HG03135 (cell line): ENCODE measurements around the gene TRIM71.
"Not testable (repeated sequence)": the region's sequence is repeated elsewhere in the genome, so short reads cannot be mapped to it uniquely, and the experiment has no call there.

Source experiments
- ATAC-seq: cut with Tn5 transposase; IDR thresholded peaks from one replicate; pipeline ENCODE4 v1.9.1; 2021; ENCODE audit warnings: mild to moderate bottlenecking, moderate library complexity; ENCODE audit not compliant: unreplicated experiment

The TRIM71 gene

DNA sequence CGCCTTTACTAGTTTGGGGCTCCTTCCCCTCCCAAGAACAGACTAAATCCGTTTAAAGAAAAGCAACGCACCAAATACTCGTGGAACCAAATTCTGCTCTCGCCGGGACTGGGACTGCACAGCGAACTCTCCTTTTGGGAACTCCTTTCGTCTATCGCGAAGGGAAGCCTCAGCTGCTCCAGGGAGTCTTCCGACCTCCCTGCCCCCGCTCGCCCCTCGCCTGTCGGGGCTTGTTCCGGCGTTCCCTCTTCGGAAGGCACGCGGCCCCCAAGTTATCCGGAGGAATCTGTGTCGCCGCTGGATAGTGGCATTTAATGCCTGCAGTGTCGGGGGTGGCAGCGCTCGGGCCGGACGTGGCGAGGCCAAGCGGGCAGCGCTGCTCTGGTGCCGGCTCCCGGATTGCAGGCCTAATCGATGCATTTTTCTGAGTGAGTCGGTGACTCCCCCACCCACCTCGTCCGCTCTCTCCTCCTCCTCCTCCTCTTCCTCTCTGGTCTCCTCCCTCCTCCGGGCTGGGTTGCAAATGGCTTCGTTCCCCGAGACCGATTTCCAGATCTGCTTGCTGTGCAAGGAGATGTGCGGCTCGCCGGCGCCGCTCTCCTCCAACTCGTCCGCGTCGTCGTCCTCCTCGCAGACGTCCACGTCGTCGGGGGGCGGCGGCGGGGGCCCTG is at the start of gene TRIM71:
Gene TRIM71 (plus strand): TSS at position 440 of the 671 bp plus-strand sequence. CDS start 84 bp downstream, at position 524.
- ATAC-seq, result no peak

GRCh38 chr3:32778389-32778788 is 39.4 kb upstream of the TRIM71 start:
- ATAC-seq, result no peak

DNA sequence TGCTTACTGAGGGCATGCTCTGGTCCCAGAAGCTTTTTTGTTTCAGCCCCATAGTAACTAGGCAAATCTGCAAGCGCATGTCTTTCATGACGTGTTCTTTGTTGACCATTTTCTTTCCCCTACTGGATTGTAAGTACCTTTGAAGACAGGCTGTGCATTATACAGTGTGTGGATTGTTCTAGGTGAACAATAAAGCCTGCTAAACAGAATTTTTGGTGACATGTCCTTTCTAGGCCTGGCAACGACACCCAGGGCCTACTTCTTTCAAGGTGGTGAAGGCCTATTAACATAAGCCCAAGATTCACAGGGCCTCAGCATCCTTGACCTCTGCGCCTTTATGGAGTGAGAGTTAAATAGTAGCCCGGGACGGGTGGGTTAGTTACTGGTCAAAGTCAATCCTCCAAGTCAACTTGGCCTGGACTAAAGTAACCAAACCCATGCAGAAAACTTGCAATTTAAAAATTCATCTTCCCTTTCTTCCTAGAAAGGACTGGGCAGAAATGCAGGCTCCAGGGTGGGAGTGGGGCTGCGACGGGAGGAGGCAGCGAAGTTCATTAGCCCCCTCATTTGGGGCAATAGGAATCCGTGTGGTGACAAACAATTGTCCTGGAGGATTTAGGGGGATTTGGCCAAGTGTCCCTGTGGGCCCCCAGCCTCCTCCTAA is 37.6 kb upstream of the TRIM71 start:
- no peak for ATAC-seq

- no peak for ATAC-seq
Observed at GRCh38 chr3:32780735-32781210, 37.0 kb upstream of the TRIM71 start.

GRCh38 chr3:32781211-32781968 is 36.4 kb upstream of the TRIM71 start:
- ATAC-seq, result peak; percentile 97

DNA sequence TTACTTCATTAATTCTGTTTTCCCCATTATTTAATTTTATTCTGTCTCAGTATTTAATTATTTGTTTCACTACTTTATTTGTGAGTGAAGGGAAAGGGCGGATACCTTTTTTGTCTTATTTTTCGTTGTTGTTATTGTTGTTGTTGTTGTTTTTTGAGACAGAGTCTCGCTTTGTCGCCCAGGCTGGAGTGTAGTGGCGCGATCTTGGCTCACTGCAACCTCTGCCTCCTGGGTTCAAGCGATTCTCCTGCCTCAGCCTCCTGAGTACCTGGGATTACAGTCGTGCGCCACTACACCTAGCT is 35.9 kb upstream of the TRIM71 start:
- ATAC-seq, result not testable (repeated sequence)

- no peak for ATAC-seq
Observed at GRCh38 chr3:32782407-32782806, 35.4 kb upstream of the TRIM71 start.

DNA sequence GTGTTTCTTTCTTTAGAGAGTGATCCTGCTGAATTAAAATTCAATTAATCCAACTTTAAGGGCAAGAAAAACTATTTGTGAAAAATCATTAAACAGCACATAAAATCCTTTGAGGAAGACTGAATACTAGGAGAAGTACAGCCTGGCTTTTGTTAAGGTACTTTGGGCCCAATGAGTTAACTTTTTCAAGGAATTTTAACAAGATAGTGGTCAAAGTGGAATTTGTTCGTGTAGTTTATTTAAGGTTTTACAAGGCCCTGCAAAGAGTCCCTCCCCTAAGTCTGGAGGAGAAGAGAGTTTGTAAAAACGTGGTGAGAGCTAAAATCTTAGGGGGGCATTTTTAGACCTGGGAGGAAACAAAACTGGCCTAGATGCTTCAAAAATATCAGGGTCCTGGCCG is 26.0 kb upstream of the TRIM71 start:
- ATAC-seq, result no peak

- ATAC-seq, result no peak
Observed at GRCh38 chr3:32794487-32795308, 23.1 kb upstream of the TRIM71 start.

- not testable (repeated sequence) for ATAC-seq
Observed at GRCh38 chr3:32796384-32796950, 21.3 kb upstream of the TRIM71 start.

DNA sequence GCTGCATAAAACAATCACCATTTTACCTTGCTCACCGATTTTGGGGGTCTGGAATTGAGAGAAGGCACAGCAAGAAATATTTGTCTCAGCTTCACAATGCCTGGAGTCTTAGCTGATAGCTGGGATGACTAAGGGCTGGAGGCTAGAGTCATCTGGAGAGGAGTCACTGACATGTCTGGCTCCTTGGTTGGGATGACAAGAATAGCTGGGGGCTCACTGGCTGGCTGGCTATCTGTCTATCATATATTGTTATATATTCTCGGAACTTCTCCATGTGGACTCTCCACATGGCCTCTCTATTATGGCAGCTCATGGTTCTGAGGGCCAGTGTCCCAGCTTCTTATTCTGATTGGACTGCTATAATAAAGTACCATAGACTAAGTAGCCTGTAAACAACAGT is 20.0 kb upstream of the TRIM71 start:
- ATAC-seq, result no peak

GRCh38 chr3:32801440-32801839 is 16.4 kb upstream of the TRIM71 start:
- not testable (repeated sequence) for ATAC-seq

- ATAC-seq, result peak; percentile 71
Observed at GRCh38 chr3:32813180-32813579, 4.6 kb upstream of the TRIM71 start.

DNA sequence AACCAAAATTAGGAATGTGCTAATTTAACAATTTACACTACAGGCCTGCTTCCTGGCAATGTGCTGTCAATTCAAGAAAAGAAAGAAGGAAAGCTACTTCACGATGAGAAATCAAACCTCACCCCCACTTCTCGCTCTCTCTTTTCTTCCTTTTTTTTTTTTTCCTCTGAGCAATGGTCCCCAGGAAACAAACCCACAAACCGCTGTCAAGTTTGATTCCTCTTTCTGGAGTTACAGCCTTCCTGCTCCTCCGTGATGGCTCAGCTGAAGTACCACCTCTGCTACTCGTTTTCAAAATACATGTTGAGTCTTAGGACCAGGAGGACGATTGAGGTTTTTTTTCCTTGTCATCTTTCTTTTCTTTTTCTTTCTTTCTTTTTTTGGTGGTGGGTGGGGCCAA is 3.4 kb upstream of the TRIM71 start:
- no peak for ATAC-seq

GRCh38 chr3:32815841-32816438 is 1.9 kb upstream of the TRIM71 start:
- ATAC-seq, result no peak

- ATAC-seq, result no peak
Observed at GRCh38 chr3:32816439-32817256, 1.1 kb upstream of the TRIM71 start.

DNA sequence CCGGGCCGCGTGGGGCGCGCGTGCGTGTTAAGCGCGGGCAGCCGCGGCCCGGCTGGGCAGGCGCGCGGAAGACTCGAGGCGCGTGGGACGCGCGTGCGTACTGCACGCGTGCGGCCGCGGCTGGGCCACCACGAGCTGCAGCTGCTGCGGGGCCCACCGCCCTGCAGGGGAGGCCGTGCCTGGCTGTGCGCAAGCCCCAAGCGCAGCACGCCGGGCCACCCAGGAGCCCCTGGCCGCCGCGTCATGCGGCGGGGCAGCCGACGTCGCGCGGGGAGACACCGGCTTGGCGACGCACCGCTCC is 590 bp upstream of the TRIM71 start:
- ATAC-seq, result no peak

DNA sequence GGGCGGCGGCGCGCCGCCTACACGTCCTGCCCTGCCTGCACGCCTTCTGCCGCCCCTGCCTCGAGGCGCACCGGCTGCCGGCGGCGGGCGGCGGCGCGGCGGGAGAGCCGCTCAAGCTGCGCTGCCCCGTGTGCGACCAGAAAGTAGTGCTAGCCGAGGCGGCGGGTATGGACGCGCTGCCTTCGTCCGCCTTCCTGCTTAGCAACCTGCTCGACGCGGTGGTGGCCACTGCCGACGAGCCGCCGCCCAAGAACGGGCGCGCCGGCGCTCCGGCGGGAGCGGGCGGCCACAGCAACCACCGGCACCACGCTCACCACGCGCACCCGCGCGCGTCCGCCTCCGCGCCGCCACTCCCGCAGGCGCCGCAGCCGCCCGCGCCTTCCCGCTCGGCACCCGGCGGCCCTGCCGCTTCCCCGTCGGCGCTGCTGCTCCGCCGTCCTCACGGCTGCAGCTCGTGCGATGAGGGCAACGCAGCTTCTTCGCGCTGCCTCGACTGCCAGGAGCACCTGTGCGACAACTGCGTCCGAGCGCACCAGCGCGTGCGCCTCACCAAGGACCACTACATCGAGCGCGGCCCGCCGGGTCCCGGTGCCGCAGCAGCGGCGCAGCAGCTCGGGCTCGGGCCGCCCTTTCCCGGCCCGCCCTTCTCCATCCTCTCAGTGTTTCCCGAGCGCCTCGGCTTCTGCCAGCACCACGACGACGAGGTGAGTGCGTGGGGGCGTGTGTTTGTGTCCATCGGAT is 602 bp downstream of the TRIM71 start:
- ATAC-seq, result no peak

- ATAC-seq, result no peak
Observed at GRCh38 chr3:32818970-32819511, 1.2 kb downstream of the TRIM71 start.
